Measurements from ENCODE around the gene BCL11A. TPM values are rescaled to one million over a fixed set of nuclear protein-coding genes. Genes with fewer than 3 reads are reported as not detected.

BCL11A gene
- total and polyA plus RNA-seq, 8 donors = 1.2 to 27.4 (median 16.3) TPM

GRCh38 chr2:60516383-60516811 lies 37.1 kb downstream of the BCL11A start:
- 39 to 65% (median 46%) methylated on average over 6 of the region's 6 CpGs for WGBS, 5 donors
- Histone ChIP-seq H3K4me3 (no peak overlapping the region), H3K27me3 (no peaks in the 10 kb centered on the region), H3K36me3 (no peaks in the 10 kb centered on the region), H3K4me1 (peaks cover 0 to 16% (median 6%) of the 10 kb centered on the region in 4 donors), H3K9me3 (no peaks in the 10 kb centered on the region), H3K27ac (no peak overlapping the region)
- intact Hi-C loops (cut with DNase I; ENCODE audit: low total_unique reads) = no loop called here
- DNase-seq = peak in 1 of 2 donors; percentile 57
- TF ChIP-seq POLR2AphosphoS5 (IDR thresholded peaks at IDR 0.05) = no peak
- no peak for TF ChIP-seq CTCF (IDR thresholded peaks at IDR 0.05)
- no peak for TF ChIP-seq EP300 (IDR thresholded peaks at IDR 0.05)
- no peak for TF ChIP-seq POLR2A (IDR thresholded peaks at IDR 0.05)

GRCh38 chr2:60515721-60516226 lies 37.7 kb downstream of the BCL11A start:
- Histone ChIP-seq H3K27me3 (no peaks in the 10 kb centered on the region), H3K9me3 (no peaks in the 10 kb centered on the region), H3K36me3 (no peaks in the 10 kb centered on the region), H3K4me3 (no peak overlapping the region), H3K4me1 (peaks cover 0 to 16% (median 6%) of the 10 kb centered on the region in 4 donors), H3K27ac (no peak overlapping the region)
- intact Hi-C loops (cut with DNase I; ENCODE audit: low total_unique reads) = no loop called here
- no peak for TF ChIP-seq EP300 (IDR thresholded peaks at IDR 0.05)
- no peak for TF ChIP-seq POLR2A (IDR thresholded peaks at IDR 0.05)
- no peak for TF ChIP-seq POLR2AphosphoS5 (IDR thresholded peaks at IDR 0.05)
- no peak for TF ChIP-seq CTCF (IDR thresholded peaks at IDR 0.05)
- 78 to 94% (median 86%) methylated on average over 7 of the region's 7 CpGs for whole genome bisulfite sequencing, 5 donors
- DNase-seq = no peak

GRCh38 chr2:60513996-60514395 lies 39.5 kb downstream of the BCL11A start:
- 70 to 95% (median 94%) methylated on average over 3 to 4 of the region's 4 CpGs for WGBS, 5 donors
- no peaks in the 10 kb centered on the region for H3K36me3 ChIP-seq
- DNase-seq = no peak
- H3K4me3 ChIP-seq = no peak overlapping the region
- H3K9me3 ChIP-seq = no peaks in the 10 kb centered on the region
- no peaks in the 10 kb centered on the region for H3K27me3 ChIP-seq
- H3K4me1 ChIP-seq = peaks cover 0 to 19% (median 6%) of the 10 kb centered on the region in 4 donors
- TF ChIP-seq POLR2A (IDR thresholded peaks at IDR 0.05) (no peak), CTCF (IDR thresholded peaks at IDR 0.05) (no peak), EP300 (IDR thresholded peaks at IDR 0.05) (no peak), POLR2AphosphoS5 (IDR thresholded peaks at IDR 0.05) (no peak)
- intact Hi-C loops (cut with DNase I; ENCODE audit: low total_unique reads) = no loop called here
- H3K27ac ChIP-seq = no peak overlapping the region

- 91 to 97% (median 93%) methylated on average over 5 of the region's 5 CpGs for WGBS, 5 donors
- H3K4me3 ChIP-seq = no peak overlapping the region
- H3K27me3 ChIP-seq = no peaks in the 10 kb centered on the region
- DNase-seq = no peak
- H3K4me1 ChIP-seq = peaks cover 0 to 27% (median 6%) of the 10 kb centered on the region in 4 donors
- H3K27ac ChIP-seq = no peak overlapping the region
- H3K36me3 ChIP-seq = no peaks in the 10 kb centered on the region
- no peak for TF ChIP-seq EP300 (IDR thresholded peaks at IDR 0.05)
- no peak for TF ChIP-seq POLR2A (IDR thresholded peaks at IDR 0.05)
- TF ChIP-seq POLR2AphosphoS5 (IDR thresholded peaks at IDR 0.05) = no peak
- TF ChIP-seq CTCF (IDR thresholded peaks at IDR 0.05) = no peak
- no peaks in the 10 kb centered on the region for H3K9me3 ChIP-seq
- intact Hi-C loops (cut with DNase I; ENCODE audit: low total_unique reads) = no loop called here
These were observed 40.3 kb downstream of the BCL11A start for GRCh38 chr2:60513191-60513590.
